GM21528 (cell line): ENCODE measurements around the gene ATP6V0E2.

ENCODE experiments used
- ATAC-seq: cut with Tn5 transposase; IDR thresholded peaks from one replicate; pipeline ENCODE4 v1.9.1; 2021; ENCODE audit warnings: mild to moderate bottlenecking, moderate library complexity; ENCODE audit not compliant: unreplicated experiment, low FRiP score

Gene ATP6V0E2

DNA sequence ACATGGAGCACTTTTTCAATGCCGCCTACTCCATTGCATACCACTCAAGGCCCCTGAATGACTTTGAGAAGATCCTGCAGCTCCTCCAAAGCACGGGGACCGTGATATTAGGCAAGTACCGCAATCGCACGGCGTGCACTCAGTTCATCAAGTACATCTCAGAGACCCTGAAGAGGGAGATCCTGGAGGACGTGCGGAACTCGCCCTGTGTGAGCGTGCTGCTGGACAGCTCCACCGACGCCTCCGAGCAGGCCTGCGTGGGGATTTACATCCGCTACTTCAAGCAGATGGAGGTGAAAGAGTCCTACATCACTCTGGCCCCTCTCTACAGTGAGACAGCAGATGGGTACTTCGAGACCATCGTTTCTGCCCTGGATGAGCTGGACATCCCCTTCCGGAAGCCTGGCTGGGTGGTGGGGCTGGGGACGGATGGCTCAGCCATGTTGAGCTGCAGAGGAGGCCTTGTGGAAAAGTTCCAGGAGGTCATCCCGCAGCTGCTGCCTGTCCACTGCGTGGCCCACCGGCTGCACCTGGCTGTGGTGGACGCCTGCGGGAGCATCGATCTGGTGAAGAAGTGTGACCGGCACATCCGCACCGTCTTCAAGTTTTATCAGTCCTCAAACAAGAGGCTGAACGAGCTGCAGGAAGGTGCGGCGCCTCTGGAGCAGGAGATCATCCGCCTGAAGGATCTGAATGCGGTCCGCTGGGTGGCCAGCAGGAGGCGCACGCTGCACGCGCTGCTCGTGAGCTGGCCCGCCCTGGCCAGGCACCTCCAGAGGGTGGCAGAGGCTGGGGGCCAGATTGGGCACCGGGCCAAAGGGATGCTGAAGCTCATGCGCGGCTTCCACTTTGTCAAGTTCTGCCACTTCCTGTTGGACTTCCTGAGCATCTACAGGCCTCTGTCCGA is 12.7 kb upstream of the ATP6V0E2 start:
- no peak for ATAC-seq

GRCh38 chr7:149861728-149862045 is 12.1 kb upstream of the ATP6V0E2 start:
- ATAC-seq: no peak

DNA sequence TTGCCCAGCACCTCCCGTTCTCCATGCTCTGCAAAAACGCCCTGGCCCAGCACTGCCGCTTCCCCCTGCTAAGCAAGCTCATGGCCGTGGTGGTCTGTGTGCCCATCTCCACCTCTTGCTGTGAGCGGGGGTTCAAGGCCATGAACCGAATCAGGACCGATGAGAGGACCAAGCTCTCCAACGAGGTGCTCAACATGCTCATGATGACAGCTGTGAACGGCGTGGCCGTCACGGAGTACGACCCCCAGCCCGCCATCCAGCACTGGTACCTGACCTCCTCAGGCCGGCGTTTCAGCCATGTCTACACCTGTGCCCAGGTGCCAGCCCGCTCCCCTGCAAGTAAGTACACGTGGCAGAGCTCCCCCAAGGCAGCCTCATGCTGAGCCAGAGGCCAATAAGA is 11.6 kb upstream of the ATP6V0E2 start:
- no peak for ATAC-seq

DNA sequence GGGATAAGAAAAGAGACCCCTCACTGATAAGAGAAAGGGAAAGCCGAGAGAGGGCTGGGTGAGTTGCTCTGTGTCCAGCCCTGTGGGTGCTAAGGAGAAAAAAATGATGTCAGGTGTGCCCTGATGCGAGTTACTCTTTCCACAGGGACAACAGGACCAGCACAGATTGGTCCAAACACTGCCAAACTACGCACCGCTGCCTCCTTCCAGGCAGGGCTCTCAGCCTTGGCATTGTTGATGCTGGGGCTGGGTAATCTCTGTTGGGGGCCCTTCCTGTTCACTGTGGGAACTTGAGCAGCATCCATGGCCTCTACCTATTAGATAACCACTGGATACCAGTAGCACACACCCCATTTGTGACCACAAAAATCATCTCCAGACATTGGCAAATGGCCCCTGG is 10.3 kb upstream of the ATP6V0E2 start:
- ATAC-seq: no peak

DNA sequence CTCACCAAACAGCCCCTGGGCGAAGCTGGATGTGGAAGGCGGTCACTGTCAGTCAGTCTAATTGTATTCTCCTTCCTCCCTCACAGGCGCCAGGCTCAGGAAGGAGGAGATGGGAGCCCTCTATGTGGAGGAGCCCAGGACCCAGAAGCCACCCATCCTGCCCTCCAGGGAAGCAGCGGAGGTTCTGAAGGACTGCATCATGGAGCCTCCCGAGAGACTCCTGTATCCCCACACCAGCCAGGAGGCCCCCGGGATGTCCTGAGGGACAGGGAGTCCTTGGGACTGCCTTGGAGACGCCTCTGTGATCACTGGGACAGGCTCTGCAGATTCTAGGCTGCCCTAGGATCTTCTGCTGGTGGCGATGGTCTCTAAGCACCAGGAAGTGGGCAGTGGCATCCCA is 9.7 kb upstream of the ATP6V0E2 start:
- no peak for ATAC-seq

DNA sequence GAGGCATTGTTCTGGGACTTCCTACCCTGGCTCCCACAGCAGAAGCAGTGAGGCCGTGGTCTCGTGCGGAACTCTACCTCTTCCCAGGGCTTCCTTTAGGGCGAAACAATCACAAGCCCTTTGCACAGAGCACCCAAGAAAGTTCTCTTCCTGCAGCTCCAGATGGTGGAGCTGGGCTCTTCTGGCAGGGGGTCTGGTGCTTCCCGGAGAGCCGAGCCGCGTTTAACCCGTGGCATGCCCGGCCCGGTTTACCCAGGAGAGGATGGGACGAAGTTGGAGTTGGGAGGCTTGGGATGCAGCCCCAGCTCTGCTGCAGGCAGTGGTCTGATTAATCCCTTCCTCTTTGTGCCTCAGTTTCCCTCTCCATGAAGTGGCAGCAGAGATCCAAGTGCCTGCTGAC is 9.0 kb upstream of the ATP6V0E2 start:
- no peak for ATAC-seq

GRCh38 chr7:149865437-149865836 is 8.3 kb upstream of the ATP6V0E2 start:
- no peak for ATAC-seq

- ATAC-seq: no peak
These were observed 7.5 kb upstream of the ATP6V0E2 start for GRCh38 chr7:149866139-149866778.

GRCh38 chr7:149866779-149867447 is 6.9 kb upstream of the ATP6V0E2 start:
- no peak for ATAC-seq

- ATAC-seq: no peak
These were observed 5.8 kb upstream of the ATP6V0E2 start for GRCh38 chr7:149867762-149868622.

GRCh38 chr7:149868623-149869290 is 5.0 kb upstream of the ATP6V0E2 start:
- ATAC-seq: no peak

DNA sequence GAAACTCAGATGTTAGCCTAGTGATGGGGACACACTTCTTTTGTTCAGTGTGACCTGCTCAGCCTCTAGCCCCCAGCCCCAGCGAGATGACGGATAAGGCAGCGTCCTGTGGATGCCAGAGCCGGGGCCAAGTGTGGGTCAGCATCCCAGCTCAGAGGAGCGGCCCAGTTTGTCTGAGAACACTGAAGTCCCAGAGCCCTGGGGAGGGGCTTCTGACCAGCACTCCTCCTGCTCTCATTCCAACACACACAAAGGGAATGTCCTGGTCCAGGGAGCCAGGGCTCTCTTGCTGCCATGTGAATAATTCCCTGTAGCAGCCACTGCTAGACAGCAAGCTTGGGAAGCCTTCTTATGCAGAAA is 4.5 kb upstream of the ATP6V0E2 start:
- ATAC-seq: no peak

DNA sequence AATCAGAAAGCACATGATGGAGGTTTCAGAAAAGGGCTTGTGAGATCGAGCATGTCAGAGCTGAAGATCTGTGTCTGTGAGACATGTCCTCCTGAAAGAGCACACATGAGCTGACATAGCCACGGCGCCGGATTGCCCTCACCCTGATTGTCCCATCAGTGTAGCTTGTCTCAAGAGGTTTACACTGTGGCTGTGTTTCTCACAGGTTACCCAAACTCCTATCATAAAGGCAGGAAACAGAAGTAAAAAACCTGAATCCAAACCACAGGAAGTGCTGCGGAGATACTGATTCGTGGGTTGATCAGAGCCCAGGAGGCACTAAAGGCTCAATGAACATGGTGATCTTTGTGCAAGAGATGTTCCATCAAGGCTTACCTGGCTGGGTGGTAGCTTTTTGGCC is 3.9 kb upstream of the ATP6V0E2 start:
- no peak for ATAC-seq

GRCh38 chr7:149870274-149870673 is 3.5 kb upstream of the ATP6V0E2 start:
- no peak for ATAC-seq

GRCh38 chr7:149870701-149871483 is 2.9 kb upstream of the ATP6V0E2 start:
- ATAC-seq: no peak

GRCh38 chr7:149871576-149871975 is 2.2 kb upstream of the ATP6V0E2 start:
- no peak for ATAC-seq

GRCh38 chr7:149872419-149873073 is 1.2 kb upstream of the ATP6V0E2 start:
- ATAC-seq: no peak

GRCh38 chr7:149873970-149874643 is 338 bp downstream of the ATP6V0E2 start:
- peak; percentile 32 for ATAC-seq
